Stimulated activated CD8-positive, alpha-beta memory T cell treated with anti-CD3 and anti-CD28 coated beads, Interleukin-7, amount 100 ng/mL, for 1 hour (primary cell): Measurements from ENCODE around the gene ZNF735.
"Not testable (repeated sequence)": the region's sequence is repeated elsewhere in the genome, so short reads cannot be mapped to it uniquely, and the experiment has no call there.

Experiments
- DNase-seq, 2 donors: peaks; one replicate each; pipeline ENCODE4 v3.0.0-alpha.2; 2020; ENCODE audit warnings: low read depth in 2 of 2

The ZNF735 gene

GRCh38 chr7:64206903-64207302 is at the start of gene ZNF735:
TSS of gene ZNF735 (plus strand) at chr7:64207203. CDS start at chr7:64207203, 0 bp downstream.
- DNase-seq: no peak

DNA sequence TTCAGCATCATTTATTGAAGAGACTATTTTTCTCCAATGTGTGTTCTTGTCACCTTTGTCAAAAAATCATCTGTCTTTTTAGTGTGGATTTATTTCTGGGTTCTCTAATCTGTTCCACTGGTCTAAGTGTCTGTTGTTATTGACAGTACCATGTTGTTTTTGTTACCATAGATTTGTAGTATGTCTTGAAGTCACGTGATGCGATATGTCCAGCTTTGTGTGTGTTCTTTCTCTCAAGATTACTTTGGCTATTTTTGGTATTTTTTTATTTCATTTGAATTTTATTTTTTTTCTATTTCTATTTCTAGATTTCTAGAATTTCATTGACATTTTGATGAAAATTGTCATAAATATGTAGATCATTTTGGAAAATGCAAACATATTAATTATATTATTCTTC is 36.0 kb upstream of the ZNF735 start:
- DNase-seq: not testable (repeated sequence)

GRCh38 chr7:64174328-64174727 is 32.7 kb upstream of the ZNF735 start:
- no peak for DNase-seq

GRCh38 chr7:64174941-64175340 is 32.1 kb upstream of the ZNF735 start:
- DNase-seq: no peak

DNA sequence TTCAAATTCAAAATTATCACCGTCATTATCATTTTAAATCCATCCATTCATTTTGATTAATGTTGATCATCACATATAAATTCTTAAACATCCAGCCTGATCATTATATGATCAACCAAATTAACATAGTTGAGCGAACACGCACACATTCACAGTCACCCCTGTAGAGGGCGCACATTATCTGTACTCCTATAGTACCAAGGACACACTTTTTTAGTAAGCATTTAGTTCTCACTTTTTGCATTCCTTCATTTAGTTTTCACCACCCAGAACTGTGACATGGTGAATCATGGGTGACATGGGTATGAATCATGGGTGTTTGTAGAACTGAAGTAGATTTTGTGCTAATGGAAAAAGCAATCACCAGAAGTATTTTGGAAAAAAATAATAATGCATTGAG is 26.0 kb upstream of the ZNF735 start:
- no peak for DNase-seq

- DNase-seq: no peak
Measured at GRCh38 chr7:64181586-64181985, 25.4 kb upstream of the ZNF735 start.

DNA sequence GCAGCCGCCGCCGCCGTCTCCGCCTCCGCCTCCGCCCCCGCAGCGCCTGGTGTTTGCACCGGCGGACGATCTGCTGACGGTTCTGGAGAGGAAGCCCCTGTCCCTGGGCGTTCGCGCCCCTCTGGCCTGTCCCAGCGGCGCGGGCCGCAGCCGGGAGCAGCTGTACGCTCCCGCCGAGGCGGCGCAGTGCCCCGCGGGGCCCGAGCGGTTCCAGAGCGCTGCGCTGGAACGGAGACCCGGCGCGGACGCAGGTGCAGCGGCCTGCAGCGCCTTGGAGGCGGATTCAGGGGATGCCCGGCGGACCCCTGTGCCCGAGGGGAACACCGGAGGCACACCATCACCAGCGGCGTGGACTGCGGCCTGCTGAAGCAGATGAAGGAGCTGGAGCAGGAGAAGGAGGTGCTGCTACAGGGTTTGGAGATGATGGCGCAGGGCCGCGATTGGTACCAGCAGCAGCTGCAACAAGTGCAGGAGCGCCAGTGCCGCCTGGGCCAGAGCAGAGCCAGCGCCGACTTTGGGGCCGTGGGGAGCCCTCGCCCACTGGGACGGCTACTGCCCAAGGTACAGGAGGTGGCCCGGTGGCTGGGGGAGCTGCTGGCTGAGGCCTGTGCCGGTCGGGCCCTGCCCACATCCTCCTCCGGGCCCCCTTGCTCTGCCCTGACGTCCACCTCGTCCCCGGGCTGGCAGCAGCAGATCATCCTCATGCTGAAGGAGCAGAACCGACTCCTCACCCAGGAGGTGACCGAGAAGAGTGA is 24.8 kb upstream of the ZNF735 start:
- DNase-seq: no peak

DNA sequence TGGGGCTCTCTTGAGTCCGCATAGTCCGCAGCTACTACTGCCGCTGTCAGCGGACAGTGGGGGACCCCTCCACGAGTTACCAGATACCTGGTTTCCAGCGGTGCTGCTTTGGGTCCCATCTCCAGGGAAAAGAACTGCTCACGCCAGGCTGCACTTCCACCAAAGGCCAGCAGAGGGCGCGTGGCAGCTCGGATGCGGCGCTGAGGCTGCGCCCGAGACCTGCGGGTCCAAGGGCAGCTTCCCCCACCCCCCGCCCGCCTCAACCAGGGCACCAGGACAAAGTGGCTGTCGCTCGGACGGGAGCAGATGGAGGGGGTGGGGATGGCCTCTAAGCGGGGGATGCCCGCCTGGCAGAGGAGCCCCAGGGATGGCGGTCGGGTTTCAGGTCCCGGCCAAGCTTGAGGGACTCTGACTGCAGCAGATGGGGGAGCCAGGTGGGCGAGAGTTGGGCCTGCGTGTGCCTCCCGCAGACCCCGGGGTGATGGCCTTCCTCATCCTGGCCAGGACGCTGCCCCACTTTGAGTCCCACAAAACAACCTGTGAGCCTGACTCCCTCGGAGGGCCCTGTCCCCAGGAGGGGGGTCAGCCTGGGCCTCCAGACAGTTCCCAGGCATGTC is 23.8 kb upstream of the ZNF735 start:
- DNase-seq: no peak

- DNase-seq: no peak
Measured at GRCh38 chr7:64183827-64184372, 23.1 kb upstream of the ZNF735 start.

DNA sequence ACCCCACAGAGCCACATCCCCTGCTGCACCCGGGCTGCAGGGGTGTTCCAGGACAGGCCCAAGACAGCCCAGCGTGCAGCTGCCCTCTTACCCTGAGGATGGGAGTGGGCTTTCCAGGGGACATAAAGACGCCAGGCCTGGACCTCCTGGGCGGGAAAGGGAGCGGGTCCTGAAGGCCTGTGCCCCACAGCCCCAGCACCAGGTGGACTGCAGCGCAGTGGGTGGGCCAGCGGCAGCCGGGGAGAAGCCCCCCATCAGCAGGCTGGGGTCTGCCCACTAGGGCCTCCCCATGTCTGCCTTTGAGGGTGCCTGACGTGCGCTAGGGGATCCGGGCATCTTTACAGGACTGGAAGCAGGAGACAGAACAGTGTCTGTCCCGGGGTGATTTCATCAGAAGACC is 22.6 kb upstream of the ZNF735 start:
- no peak for DNase-seq

DNA sequence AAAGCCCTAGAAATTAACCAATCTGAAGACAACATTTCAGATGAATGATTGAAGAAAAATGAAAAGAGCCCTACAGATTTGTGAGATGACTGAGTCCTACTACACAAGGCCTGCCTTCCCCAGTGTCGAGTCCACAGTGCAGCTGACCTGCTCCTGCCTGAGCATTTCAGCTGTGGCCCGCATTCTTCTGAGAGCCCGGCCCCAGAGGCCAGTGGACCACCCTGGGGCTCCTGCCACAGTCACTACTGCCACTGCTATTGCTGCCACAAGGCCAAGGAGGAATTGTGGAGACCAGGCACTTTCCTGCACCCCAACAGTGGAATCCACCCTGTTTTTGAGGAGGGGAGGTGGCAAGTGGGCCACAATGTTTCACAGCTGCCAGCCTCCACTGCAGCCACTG is 19.6 kb upstream of the ZNF735 start:
- DNase-seq: no peak

- no peak for DNase-seq
Measured at GRCh38 chr7:64192148-64192704, 14.8 kb upstream of the ZNF735 start.

- no peak for DNase-seq
Measured at GRCh38 chr7:64192775-64193174, 14.2 kb upstream of the ZNF735 start.

- DNase-seq: not testable (repeated sequence)
Measured at GRCh38 chr7:64219710-64220298, 12.8 kb downstream of the ZNF735 start.

DNA sequence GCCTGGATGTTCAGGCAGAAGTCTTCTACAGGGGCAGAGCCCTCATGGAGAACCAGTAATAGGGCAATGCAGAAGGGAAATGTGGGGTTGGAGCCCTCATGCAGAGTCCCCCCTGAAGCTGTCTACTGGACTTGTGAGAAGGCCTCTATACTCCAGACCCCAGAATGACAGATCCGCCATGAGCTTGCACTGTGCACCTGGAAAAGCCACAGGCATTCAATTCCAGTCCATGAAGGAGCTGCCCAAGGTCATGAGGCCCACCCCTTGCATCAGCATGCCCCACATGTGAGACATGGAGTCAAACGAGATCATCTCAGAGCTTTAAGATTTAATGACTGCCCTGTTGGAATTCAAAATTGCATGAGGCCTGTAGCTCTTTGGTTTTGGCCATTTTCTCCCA is 16.4 kb downstream of the ZNF735 start:
- DNase-seq: no peak

DNA sequence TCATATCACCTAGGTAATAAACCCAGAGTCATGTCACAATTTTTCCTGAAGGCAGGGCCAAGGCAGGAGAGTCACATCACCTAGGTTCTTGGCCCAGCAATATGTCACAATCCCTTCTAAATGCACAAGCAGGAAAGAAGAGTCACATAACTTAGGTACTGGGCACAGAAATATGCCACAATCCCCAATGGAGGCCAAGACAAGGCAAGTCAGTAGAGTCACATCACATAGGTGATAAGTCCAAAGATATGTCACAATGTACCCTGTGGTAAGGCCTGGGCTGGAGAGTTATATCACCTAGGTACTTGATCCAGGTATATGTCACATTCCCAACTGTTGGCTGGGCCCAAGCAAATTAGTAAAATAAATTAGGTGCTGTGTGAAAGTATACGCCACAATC is 21.2 kb downstream of the ZNF735 start, which contains the start of gene ZNF679:
Gene ZNF679 (plus strand): TSS at position 301 of the 400 bp plus-strand sequence. CDS start 20,644 bp downstream, outside the sequence.
- not testable (repeated sequence) for DNase-seq

DNA sequence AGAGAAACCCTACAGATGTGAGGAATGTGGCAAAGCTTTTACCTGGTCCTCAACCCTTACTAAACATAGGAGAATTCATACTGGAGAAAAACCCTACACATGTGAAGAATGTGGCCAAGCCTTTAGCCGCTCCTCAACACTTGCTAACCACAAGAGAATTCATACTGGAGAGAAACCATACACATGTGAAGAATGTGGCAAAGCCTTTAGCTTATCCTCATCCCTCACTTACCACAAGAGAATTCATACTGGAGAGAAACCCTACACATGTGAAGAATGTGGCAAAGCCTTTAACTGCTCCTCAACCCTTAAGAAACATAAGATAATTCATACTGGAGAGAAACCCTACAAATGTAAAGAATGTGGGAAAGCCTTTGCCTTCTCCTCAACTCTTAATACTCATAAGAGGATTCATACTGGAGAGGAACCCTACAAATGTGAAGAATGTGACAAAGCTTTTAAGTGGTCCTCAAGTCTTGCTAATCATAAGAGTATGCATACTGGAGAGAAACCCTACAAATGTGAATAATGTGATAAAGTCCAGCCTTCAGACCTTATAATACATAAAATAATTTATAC is 59.4 kb downstream of the ZNF735 start:
- no peak for DNase-seq
